Activated CD8-positive, alpha-beta memory T cell treated with anti-CD3 and anti-CD28 coated beads, Interleukin-2, amount 50 U/mL, for 4 hours (primary cell): Measurements from ENCODE around the gene ZNF584.
"Not testable (repeated sequence)": the region's sequence is repeated elsewhere in the genome, so short reads cannot be mapped to it uniquely, and the experiment has no call there.

Experiments
- DNase-seq: peaks from one replicate; pipeline ENCODE4 v3.0.0-alpha.2; 2020

Gene ZNF584

GRCh38 chr19:58386576-58387337 is 21.7 kb upstream of the ZNF584 start, which contains the start of gene RPS5:
RPS5 (plus strand) TSS chr19:58387269; CDS start chr19:58388138, 869 bp downstream.
- peak; percentile 93 for DNase-seq

GRCh38 chr19:58387338-58388174 is 20.9 kb upstream of the ZNF584 start:
- no peak for DNase-seq

DNA sequence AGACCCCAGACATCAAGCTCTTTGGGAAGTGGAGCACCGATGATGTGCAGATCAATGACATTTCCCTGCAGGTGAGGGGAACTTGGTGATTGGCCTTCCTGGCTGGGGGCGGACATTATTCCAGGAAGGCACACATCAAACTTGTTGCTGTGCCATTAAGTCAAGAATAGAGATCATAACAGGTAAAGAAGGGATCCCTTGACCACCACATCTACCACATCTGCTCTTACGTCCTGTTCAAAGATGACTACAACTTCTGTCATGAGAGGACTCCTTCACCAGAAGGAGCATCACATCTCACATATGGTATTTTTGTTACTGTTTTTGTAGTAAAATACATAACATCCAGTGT is 20.3 kb upstream of the ZNF584 start:
- DNase-seq, result no peak

GRCh38 chr19:58392945-58393724 is 15.3 kb upstream of the ZNF584 start:
- DNase-seq, result no peak

DNA sequence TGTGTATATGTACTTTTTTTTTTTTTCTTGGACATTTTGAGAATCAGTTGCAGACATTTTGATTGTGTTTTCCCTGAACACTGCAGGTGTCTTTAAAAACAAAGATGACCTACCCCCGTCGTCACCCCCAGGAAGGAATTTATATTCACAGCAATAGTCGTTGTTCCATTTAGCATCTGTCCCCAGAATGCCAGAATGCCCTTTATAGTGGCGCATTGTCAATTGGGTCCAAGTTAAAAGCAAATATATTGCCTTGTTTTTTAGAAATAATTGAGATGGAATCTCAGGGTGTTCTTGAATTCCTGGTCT is 14.8 kb upstream of the ZNF584 start:
- no peak for DNase-seq

DNA sequence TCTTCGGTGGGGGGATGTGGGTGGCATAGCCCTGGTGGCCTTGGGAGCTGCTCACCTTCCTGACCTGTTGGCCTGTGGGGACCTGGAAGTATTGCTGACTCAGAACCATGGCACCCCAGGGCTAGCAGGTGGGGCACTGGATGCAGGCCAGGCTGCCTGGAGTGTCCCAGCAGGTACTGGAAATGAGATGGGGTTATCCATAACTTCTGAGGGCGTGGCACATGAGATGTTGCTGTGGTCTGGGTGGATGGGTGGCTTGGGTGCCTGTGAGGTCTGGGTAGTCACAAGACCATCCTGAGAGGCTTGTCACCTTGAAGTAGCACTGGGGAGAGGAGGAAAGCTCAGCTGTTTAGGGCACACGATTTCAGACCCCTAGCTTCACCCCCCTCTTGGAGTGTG is 13.6 kb upstream of the ZNF584 start:
- no peak for DNase-seq

DNA sequence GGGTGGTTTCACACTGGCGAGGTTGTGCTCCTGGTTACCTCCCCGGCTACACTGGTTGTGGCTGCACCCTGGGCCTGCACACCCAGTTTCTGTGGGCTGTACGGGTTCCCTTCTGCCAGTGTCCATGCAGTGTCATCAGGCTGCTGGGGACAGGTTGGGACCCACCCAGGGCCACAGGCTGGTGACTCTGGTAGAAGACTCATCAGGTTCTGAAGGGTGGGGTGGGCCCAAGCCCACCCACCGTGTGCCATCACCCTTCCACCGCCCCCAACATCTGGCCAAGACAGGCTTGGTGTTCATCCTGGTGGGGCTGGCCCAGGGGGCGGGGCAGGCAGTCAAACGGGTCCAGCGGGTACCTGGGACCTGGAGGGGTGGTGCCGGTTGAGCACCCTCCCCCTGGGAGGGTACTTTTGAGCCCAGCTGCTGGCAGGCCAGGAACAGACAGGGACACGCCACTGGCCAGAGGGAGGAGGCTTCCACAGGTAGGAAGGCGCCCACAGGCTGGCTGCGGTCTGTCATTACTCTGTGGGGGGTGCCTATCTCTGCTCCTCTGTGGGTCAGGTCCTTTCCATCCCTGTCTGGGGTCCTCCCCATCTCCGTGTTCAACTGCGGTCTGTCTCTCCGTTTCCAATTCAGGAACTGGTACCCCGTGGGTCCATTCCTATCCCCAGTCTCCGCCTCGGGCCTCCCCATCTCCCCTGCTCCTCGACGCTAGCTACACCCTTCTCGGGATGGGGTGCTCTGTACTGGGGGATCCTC is 13.1 kb upstream of the ZNF584 start, which contains the start of gene RNF225:
Gene RNF225, plus strand, starts transcription at position 437 of the 759 bp plus-strand sequence. CDS start 434 bp downstream, outside the sequence.
- DNase-seq, result no peak

DNA sequence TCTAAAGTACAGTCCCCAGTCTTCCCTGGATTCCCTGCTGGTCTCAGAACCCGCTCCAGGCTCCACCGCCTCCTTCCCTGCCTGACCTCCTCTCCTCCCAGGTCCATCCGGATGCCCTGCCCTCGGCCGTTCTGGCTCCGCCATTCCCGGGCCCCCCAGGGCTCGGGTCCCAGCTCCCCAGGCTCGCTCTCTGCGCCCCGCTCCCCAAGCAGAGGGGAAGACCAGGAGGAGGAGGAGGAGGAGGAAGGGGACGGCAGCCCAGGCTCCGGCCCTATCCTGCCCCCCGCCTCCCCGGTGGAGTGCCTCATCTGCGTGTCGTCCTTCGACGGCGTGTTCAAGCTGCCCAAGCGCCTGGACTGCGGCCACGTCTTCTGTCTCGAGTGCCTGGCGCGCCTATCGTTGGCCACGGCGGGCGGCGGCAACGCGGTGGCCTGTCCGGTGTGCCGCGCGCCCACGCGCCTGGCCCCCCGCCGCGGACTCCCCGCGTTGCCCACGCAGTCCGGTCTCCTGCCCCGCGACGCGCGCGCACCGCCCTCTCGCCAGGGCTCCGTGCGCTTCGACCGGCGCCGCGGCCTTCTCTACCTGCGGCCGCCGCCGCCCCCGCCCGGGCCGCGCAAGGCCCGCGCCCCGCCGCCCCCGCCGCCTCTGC is 12.3 kb upstream of the ZNF584 start:
- DNase-seq, result no peak

- DNase-seq, result no peak
These were observed 11.5 kb upstream of the ZNF584 start for GRCh38 chr19:58396691-58397532.

GRCh38 chr19:58397533-58398037 is 10.9 kb upstream of the ZNF584 start:
- no peak for DNase-seq

DNA sequence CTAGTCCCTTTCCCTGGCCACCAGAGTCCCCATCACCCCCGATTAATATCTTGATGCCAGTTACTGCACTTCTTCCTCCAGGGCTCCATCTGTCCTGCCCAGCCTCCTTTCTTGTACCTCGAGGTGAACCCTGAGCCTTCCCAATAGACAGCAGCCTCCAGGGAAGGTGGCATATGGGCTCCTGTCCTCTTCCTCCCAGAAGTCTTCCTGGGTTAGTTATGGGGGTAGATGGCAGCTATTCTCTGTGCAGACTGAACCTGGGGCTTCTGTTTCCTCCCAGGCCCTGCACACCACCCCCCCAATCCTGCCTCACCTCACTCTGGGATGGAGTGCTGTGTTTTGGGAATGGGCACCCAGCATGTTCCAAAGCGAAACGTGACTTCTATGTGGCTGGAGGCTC is 10.4 kb upstream of the ZNF584 start:
- no peak for DNase-seq

DNA sequence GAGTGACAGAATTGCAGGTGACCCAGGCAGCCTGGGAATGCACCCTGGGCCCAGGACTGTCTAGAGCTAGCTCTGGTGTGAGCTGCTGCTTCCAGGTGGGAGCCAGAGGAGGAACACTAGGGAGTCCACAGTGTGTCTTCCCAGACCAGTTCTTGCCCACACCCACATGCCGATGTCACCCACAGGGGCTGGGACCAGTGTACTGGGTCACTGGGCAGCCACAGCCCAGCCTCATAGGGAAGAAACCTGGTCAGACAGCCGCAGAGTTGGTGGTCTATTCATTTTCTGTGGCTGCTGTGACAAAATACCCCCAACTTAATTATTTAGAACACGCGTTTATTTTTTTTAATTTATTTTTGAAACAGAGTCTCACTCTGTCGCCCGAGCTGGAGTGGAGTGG is 9.9 kb upstream of the ZNF584 start:
- no peak for DNase-seq

DNA sequence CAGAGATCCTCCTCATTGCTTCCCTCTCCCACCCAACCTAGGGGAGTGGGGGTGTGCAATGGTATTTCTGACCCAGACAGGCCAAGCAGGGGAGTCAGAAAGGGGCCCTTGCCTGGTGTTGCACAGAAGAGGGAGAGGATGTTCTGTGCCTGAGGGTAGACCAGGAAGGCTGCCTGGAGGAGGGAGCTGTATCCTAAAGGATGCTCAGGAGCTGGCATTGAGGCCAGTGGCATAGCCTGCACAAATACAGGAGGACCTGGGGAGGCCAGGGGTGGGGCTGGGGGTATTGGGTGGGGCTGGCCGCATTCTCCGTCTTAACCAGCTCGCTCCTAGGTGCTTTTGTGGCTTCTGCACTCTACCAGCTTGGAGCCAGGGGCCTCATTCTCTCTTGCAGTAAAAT is 8.5 kb upstream of the ZNF584 start:
- DNase-seq, result no peak

DNA sequence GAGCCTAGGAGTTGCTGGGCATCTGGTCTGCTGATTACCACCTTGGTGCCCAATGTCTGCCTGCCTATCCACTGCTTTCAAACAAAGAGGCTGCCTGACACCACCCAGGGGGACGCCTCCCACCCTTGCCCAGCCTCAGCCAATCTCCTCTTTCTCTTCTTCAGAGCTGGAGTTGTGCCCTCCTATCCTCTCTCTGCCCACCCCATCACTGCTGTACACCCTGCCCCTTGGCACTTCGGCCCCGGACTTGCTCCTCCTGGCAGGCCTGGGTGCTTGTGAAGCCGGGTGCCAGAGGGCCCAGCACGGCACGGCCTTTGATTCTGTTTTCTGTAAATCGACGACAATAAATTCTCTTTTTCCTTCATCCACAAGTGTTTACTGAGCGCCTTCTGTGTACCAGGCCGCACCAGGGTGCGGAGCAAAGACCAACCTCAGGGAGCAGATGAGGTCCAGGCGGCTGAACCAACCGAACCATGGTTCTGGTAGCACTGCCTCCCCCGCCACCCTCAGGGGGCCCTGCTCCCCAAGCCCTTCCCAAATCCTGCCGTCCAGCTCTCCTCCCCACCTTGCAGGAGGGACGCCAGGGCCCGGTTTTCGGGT is 8.0 kb upstream of the ZNF584 start:
- DNase-seq, result no peak

- peak; percentile 99 for DNase-seq
These were observed 7.3 kb upstream of the ZNF584 start for GRCh38 chr19:58400916-58401839.

DNA sequence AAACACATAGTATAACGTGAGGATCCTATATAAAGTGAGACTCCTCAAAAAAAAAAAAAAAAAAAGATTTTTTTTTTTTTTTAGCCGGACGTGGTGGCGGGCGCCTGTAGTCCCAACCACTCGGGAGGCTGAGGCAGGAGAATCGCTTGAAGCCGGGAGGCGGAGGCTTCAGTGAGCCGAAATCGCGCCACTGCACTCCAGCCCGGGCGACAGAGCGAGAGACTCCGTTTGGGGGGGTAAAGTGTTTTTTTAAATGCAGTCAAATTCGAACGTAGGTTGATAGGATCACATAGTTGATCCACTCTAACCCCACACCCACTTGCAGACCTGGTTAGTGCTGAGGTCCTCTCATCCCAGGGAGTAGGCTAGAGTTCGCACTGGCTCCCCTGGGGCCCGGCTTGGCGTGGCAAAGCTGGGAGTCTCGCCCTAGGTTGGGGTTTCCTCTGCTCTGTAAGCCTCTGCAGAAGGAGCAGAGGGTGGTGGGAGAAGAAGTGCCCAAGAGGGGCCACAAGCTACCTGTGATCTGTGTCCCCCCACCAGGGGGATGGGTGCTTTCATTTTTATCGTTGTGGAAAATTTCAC is 6.5 kb upstream of the ZNF584 start:
- no peak for DNase-seq

DNA sequence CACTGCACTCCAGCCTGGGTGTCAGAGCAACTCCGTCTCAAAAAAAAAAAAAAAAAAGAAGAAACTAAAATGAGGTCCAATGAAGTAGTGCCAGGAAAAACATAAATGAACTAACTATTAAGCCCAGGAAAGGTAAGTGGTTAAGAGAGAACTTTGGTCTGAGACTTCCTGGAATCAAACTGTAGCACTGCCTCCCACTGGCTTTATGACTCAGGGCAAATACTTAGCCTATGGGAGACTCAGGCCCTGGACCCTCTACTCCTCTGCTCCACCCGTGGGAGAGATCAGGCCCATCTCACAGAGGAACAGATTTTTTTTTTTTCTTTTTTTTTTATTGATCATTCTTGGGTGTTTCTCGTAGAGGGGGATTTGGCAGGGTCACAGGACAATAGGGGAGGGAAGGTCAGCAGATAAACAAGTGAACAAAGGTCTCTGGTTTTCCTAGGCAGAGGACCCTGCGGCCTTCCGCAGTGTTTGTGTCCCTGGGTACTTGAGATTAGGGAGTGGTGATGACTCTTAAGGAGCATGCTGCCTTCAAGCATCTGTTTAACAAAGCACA is 4.5 kb upstream of the ZNF584 start:
- not testable (repeated sequence) for DNase-seq

DNA sequence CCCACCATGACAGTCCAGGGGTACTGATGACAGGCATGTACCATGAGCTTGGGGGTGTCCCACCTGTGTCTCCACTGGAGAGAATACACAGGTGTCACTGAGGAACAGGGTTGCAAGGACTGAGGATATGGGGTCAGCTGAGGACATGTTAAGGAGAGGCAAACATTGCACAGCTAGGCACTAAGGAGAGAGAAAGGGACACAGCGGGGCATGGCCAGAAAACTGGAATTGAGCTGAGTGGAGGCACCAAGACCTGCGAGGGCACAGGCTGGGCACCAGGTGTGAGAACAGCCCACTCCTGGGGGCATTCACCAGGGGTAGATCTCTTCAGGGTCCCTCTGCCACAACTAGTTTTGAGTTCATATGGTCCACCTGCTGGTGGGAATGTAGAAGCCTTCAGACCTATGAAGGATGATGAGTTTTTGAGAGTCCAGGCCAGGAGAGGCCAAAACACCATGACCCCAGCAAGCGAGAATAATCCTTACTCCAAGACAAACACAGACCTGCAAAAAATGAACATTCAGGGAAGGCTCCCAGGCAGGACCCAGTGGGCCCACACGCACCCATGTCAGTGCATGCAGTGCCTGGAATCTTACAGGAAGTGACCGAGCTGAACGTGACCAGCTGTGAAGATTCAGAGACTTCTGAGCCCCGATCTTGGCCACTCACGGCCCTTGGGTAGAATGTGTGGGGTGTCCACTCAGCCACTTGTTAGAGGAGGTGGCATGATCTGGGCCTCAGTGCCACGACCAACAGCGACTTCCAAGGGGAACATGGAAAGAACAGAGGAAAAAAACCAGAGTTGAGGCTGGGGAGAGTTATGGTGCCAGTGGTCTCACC is 1.4 kb upstream of the ZNF584 start:
- no peak for DNase-seq
